Bronchial epithelial cell (primary cell): ENCODE measurements around the gene CD163L1. TPM values are rescaled to one million over a fixed set of nuclear protein-coding genes. Genes with fewer than 3 reads are reported as not detected.
A peak's percentile ranks its signal among the peaks of the same experiment; 100 is the strongest.

Experiments
- DNase-seq: peaks from one replicate; pipeline ENCODE4 v3.0.0-alpha.2; 2010; ENCODE audit warnings: low read depth
- FAIRE-seq: peaks from 2 replicates; lab custom pipeline; 2011; peaks lifted over from hg19 to GRCh38; lab: Jason Lieb, UNC
- H3K27me3 ChIP-seq: 2 replicates; pipeline ENCODE4 v1.5.1; 2011; ENCODE audit warnings: low read length; ENCODE audit not compliant: control insufficient read depth, insufficient read depth
- H3K36me3 ChIP-seq: 2 replicates; pipeline ENCODE4 v1.5.1; 2011; ENCODE audit warnings: low read length; ENCODE audit not compliant: control insufficient read depth, insufficient read depth
- H3K4me3 ChIP-seq: 2 replicates; pipeline ENCODE4 v1.5.1; 2011; ENCODE audit warnings: mild to moderate bottlenecking, low read depth, low read length, control low read depth
- CTCF ChIP-seq: IDR thresholded peaks from 2 replicates; pipeline ENCODE4 v1.5.1; 2011; ENCODE audit warnings: mild to moderate bottlenecking, moderate library complexity, low read length, control low read depth, inconsistent platforms; ENCODE audit not compliant: insufficient read depth, severe bottlenecking
- total RNA-seq: library from RNA; depleted of rRNA; stranded (reverse); fragments of >200 nt; gene quantifications from 2 replicates; pipeline ENCODE4 v1.2.1, GENCODE V29; 2014

CD163L1 gene
- total RNA-seq, 1 donor from 2014 or later: not detected

- TF ChIP-seq CTCF: no peak
- DNase-seq (peak; percentile 34), FAIRE-seq (no peak)
Measured at GRCh38 chr12:7376196-7376595, 67.8 kb downstream of the CD163L1 start.

GRCh38 chr12:7375145-7375543 lies 68.8 kb downstream of the CD163L1 start:
- Histone ChIP-seq H3K4me3 (no peak overlapping the region), H3K27me3 (no peaks in the 10 kb centered on the region), H3K36me3 (no peaks in the 10 kb centered on the region)
- FAIRE-seq (peak; percentile 36), DNase-seq (no peak)
- no peak for TF ChIP-seq CTCF

More at GRCh38 chr12:7376196-7376595, 67.8 kb downstream of the CD163L1 start:
- H3K27me3 ChIP-seq: no peaks in the 10 kb centered on the region
- H3K36me3 ChIP-seq: no peaks in the 10 kb centered on the region
- no peak overlapping the region for H3K4me3 ChIP-seq

- DNase-seq (peak; percentile 20), FAIRE-seq (no peak)
- no peaks in the 10 kb centered on the region for H3K27me3 ChIP-seq
- TF ChIP-seq CTCF: peak; percentile 61
- no peaks in the 10 kb centered on the region for H3K36me3 ChIP-seq
- no peak overlapping the region for H3K4me3 ChIP-seq
Measured at GRCh38 chr12:7374423-7375144, 69.4 kb downstream of the CD163L1 start.

GRCh38 chr12:7373226-7373625 lies 70.7 kb downstream of the CD163L1 start:
- Histone ChIP-seq H3K36me3 (no peaks in the 10 kb centered on the region), H3K4me3 (no peak overlapping the region), H3K27me3 (no peaks in the 10 kb centered on the region)
- FAIRE-seq: no peak
- TF ChIP-seq CTCF: no peak
- no peak for DNase-seq

GRCh38 chr12:7369274-7369729 lies 74.7 kb downstream of the CD163L1 start:
- DNase-seq: no peak
- no peak for TF ChIP-seq CTCF
- Histone ChIP-seq H3K4me3 (no peak overlapping the region), H3K27me3 (no peaks in the 10 kb centered on the region), H3K36me3 (no peaks in the 10 kb centered on the region)
- FAIRE-seq: no peak
